GM19193 (cell line): ENCODE measurements around the gene ZNF729.

Experiments used
- POLR2A ChIP-seq: IDR thresholded peaks from 4 replicates; pipeline ENCODE4 v1.6.1; 2011; ENCODE audit not compliant: insufficient read depth, insufficient read length; ENCODE audit errors: extremely low read depth

ZNF729 gene

GRCh38 chr19:22286151-22286810, at the start of gene ZNF729:
Gene ZNF729 (plus strand): TSS chr19:22286441. CDS start chr19:22286526, 85 bp downstream.
- TF ChIP-seq POLR2A, result no peak

- no peak for TF ChIP-seq POLR2A
These were observed 29.4 kb upstream of the ZNF729 start for GRCh38 chr19:22256856-22257255.

- no peak for TF ChIP-seq POLR2A
These were observed 28.9 kb upstream of the ZNF729 start for GRCh38 chr19:22257381-22257780.

- no peak for TF ChIP-seq POLR2A
These were observed 28.3 kb upstream of the ZNF729 start for GRCh38 chr19:22257916-22258315.

- TF ChIP-seq POLR2A, result no peak
These were observed 25.7 kb upstream of the ZNF729 start for GRCh38 chr19:22260499-22260898.

GRCh38 chr19:22261596-22261995, 24.6 kb upstream of the ZNF729 start:
- TF ChIP-seq POLR2A, result no peak

- TF ChIP-seq POLR2A, result no peak
These were observed 23.1 kb upstream of the ZNF729 start for GRCh38 chr19:22263121-22263520.

- no peak for TF ChIP-seq POLR2A
These were observed 40.0 kb downstream of the ZNF729 start for GRCh38 chr19:22326219-22326618.

- no peak for TF ChIP-seq POLR2A
These were observed 41.1 kb downstream of the ZNF729 start for GRCh38 chr19:22327321-22327720.

- TF ChIP-seq POLR2A, result no peak
These were observed 45.3 kb downstream of the ZNF729 start for GRCh38 chr19:22331521-22331920.

- no peak for TF ChIP-seq POLR2A
These were observed 46.7 kb downstream of the ZNF729 start for GRCh38 chr19:22332924-22333323.

GRCh38 chr19:22335716-22336115, 49.5 kb downstream of the ZNF729 start:
- no peak for TF ChIP-seq POLR2A

- TF ChIP-seq POLR2A, result no peak
These were observed 68.4 kb downstream of the ZNF729 start for GRCh38 chr19:22354665-22355064.
